ENCODE results near the gene ATRIP. TPM values are rescaled to one million over a fixed set of nuclear protein-coding genes. Genes with fewer than 3 reads are reported as not detected.

The ATRIP gene
- total RNA-seq, 1 experiment from 2014 or later, result 11.9 TPM

DNA sequence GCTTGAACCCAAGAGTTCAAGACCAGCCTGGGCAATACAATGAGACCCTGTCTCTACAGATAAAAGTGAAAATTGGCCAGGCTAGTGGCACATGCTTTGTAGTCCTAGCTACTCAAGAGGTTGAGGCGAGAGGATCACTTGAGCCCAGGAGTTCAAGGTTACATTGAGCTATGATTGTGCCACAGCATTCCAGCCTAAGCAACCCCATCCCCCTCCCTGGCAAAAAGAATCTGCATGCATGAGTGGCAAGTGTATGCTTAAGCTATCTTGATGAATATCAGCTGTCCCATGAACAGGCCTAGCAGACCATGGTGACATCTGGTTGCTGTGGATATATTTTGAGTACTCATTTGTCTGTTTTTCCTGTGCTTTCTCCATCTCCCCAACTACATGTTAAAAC, 4.7 kb downstream of the ATRIP start:
- Histone ChIP-seq H3K4me3 (ENCODE audit: low read depth in 2 of 2, low read length in 2 of 2) (no peak overlapping the region), H3K9me3 (ENCODE audit: control insufficient read depth, insufficient read depth, low read depth, low read length) (no peaks in the 10 kb centered on the region), H3K27me3 (ENCODE audit: control insufficient read depth, insufficient read depth, low read length) (no peaks in the 10 kb centered on the region), H3K36me3 (ENCODE audit: control insufficient read depth, insufficient read depth, low read length) (peaks cover 4% of the 10 kb centered on the region), H3K27ac (ENCODE audit: low read length) (no peak overlapping the region), H3K4me1 (ENCODE audit: control insufficient read depth, insufficient read depth, low read length) (peaks cover 6% of the 10 kb centered on the region; the same call in 1 of the 2 replicates)
- ATAC-seq (no peak), DNase-seq (ENCODE audit: low read depth, low spot score) (no peak)
- in situ Hi-C loops (cut with HindIII; ENCODE audit: low pct_unique_long_range_greater_than_20kb, low sequenced_read_pairs), result no loop called here
- no TSS peak for BruUV-seq (replicated peaks)
- ChIA-PET POLR2A (no interaction called here), CTCF (no interaction called here)
- TF ChIP-seq TCF7L2 (IDR thresholded peaks at IDR 0.05; ENCODE audit: low read depth, low read length) (no peak), SIN3A (IDR thresholded peaks at IDR 0.05; ENCODE audit: borderline replicate concordance, insufficient read depth, low read depth, low read length) (no peak), POLR2AphosphoS5 (IDR thresholded peaks at IDR 0.05; ENCODE audit: low read depth, low read length) (no peak)
- TF ChIP-seq, protein P1, sequence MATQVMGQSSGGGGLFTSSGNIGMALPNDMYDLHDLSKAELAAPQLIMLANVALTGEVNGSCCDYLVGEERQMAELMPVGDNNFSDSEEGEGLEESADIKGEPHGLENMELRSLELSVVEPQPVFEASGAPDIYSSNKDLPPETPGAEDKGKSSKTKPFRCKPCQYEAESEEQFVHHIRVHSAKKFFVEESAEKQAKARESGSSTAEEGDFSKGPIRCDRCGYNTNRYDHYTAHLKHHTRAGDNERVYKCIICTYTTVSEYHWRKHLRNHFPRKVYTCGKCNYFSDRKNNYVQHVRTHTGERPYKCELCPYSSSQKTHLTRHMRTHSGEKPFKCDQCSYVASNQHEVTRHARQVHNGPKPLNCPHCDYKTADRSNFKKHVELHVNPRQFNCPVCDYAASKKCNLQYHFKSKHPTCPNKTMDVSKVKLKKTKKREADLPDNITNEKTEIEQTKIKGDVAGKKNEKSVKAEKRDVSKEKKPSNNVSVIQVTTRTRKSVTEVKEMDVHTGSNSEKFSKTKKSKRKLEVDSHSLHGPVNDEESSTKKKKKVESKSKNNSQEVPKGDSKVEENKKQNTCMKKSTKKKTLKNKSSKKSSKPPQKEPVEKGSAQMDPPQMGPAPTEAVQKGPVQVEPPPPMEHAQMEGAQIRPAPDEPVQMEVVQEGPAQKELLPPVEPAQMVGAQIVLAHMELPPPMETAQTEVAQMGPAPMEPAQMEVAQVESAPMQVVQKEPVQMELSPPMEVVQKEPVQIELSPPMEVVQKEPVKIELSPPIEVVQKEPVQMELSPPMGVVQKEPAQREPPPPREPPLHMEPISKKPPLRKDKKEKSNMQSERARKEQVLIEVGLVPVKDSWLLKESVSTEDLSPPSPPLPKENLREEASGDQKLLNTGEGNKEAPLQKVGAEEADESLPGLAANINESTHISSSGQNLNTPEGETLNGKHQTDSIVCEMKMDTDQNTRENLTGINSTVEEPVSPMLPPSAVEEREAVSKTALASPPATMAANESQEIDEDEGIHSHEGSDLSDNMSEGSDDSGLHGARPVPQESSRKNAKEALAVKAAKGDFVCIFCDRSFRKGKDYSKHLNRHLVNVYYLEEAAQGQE (IDR thresholded peaks at IDR 0.05; ENCODE audit: insufficient read depth in 1 of 2, low read depth in 2 of 2, low read length in 1 of 2), result no peak
- TF ChIP-seq, protein P2, sequence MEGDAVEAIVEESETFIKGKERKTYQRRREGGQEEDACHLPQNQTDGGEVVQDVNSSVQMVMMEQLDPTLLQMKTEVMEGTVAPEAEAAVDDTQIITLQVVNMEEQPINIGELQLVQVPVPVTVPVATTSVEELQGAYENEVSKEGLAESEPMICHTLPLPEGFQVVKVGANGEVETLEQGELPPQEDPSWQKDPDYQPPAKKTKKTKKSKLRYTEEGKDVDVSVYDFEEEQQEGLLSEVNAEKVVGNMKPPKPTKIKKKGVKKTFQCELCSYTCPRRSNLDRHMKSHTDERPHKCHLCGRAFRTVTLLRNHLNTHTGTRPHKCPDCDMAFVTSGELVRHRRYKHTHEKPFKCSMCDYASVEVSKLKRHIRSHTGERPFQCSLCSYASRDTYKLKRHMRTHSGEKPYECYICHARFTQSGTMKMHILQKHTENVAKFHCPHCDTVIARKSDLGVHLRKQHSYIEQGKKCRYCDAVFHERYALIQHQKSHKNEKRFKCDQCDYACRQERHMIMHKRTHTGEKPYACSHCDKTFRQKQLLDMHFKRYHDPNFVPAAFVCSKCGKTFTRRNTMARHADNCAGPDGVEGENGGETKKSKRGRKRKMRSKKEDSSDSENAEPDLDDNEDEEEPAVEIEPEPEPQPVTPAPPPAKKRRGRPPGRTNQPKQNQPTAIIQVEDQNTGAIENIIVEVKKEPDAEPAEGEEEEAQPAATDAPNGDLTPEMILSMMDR (IDR thresholded peaks at IDR 0.05), result no peak
- intact Hi-C loops (cut with micrococcal nuclease; ENCODE audit: unreplicated experiment), result no loop called here

DNA sequence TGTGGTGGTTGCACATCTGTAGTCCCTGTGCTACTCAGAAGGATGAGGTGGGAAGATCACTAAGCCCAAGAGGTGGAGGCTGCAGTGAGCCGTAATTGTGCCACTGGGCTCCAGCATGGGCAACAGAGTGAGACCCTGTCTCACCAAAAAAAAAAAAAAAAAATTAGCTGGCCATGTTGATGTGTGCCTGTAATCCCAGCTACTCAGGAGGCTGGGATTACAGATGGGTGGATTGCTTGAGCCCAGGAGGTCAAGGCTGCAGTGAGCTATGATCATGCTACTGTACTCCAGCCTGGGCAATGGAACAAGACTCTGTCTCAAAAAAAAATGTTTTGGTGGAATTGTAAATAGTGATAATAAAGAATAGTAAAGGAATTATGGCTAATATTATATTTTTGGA, 9.9 kb downstream of the ATRIP start:
- intact Hi-C loops (cut with micrococcal nuclease; ENCODE audit: unreplicated experiment), result no loop called here
- in situ Hi-C loops (cut with HindIII; ENCODE audit: low pct_unique_long_range_greater_than_20kb, low sequenced_read_pairs), result no loop called here
- DNase-seq (ENCODE audit: low read depth, low spot score), result no peak
- ATAC-seq, result no peak
- no peak overlapping the region for H3K27ac ChIP-seq (ENCODE audit: low read length)
- peaks cover 6% of the 10 kb centered on the region for H3K36me3 ChIP-seq (ENCODE audit: control insufficient read depth, insufficient read depth, low read length)
- no peaks in the 10 kb centered on the region for H3K4me1 ChIP-seq (ENCODE audit: control insufficient read depth, insufficient read depth, low read length)
- H3K9me3 ChIP-seq (ENCODE audit: control insufficient read depth, insufficient read depth, low read depth, low read length), result no peaks in the 10 kb centered on the region
- no peak overlapping the region for H3K4me3 ChIP-seq (ENCODE audit: low read depth in 2 of 2, low read length in 2 of 2)
- ChIA-PET CTCF (no interaction called here), POLR2A (interaction anchor here (1.1 kb wide), 1 partner anchor 17 kb away, joined by 6 read pairs; no protein-coding TSS in a partner anchor)
- no peak for TF ChIP-seq TCF7L2 (IDR thresholded peaks at IDR 0.05; ENCODE audit: low read depth, low read length)
- TF ChIP-seq, protein P2 (IDR thresholded peaks at IDR 0.05), result no peak
- no peaks in the 10 kb centered on the region for H3K27me3 ChIP-seq (ENCODE audit: control insufficient read depth, insufficient read depth, low read length)
- no TSS peak for BruUV-seq (replicated peaks)

Measured in Panc1 (cell line).